VCaP (cell line): ENCODE data around the gene ANKRD11.
A peak's percentile ranks its signal among the peaks of the same experiment; 100 is the strongest.
"Not testable (repeated sequence)": the region's sequence is repeated elsewhere in the genome, so short reads cannot be mapped to it uniquely, and the experiment has no call there.

Experiments
- H3K27ac ChIP-seq: fragments of 450-650 bp; 2 replicates; pipeline ENCODE4 v1.5.1; 2017
- CTCF ChIP-seq: fragments of 450-650 bp; conservative IDR thresholded peaks from 2 replicates; pipeline ENCODE4 v1.5.1; 2017; ENCODE audit warnings: mild to moderate bottlenecking, moderate library complexity

The ANKRD11 gene

GRCh38 chr16:89437991-89438390 is 52.4 kb downstream of the ANKRD11 start:
- no peak overlapping the region for H3K27ac ChIP-seq
- TF ChIP-seq CTCF, result no peak

- no peak for TF ChIP-seq CTCF
- H3K27ac ChIP-seq, result no peak overlapping the region
Observed at GRCh38 chr16:89437251-89437987, 52.9 kb downstream of the ANKRD11 start.

- H3K27ac ChIP-seq, result no peak overlapping the region
- no peak for TF ChIP-seq CTCF
Observed at GRCh38 chr16:89436366-89436765, 54.0 kb downstream of the ANKRD11 start.

- H3K27ac ChIP-seq, result not testable (repeated sequence)
Observed at GRCh38 chr16:89435059-89435458, 55.3 kb downstream of the ANKRD11 start.

GRCh38 chr16:89434490-89434889 is 55.9 kb downstream of the ANKRD11 start:
- no peak overlapping the region for H3K27ac ChIP-seq
- TF ChIP-seq CTCF, result no peak

DNA sequence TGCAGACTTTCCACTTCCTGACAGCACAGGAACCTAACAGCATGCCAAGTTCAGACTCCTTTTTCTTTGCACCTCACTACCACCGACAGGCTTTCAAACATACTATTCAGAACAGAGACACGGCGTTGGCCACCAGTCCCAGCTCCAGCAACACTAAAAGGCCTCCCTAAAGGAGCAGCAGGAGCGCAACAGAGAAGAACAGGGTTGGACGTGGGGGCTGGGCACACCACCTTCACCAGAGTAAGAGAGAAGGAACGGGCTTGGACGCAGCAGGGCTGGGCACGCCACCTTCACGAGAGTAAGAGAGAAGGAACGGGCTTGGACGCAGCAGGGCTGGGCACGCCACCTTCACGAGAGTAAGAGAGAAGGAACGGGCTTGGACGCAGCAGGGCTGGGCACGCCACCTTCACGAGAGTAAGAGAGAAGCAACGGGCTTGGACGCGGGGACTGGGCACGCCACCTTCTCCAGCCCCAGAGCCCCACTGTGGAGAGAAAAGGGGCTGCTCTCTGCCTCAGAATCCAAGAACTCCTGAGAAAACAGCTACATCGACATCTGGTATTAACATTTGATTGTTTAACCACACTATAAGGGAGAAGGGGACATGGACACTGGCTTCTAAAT is 56.9 kb downstream of the ANKRD11 start:
- not testable (repeated sequence) for H3K27ac ChIP-seq

DNA sequence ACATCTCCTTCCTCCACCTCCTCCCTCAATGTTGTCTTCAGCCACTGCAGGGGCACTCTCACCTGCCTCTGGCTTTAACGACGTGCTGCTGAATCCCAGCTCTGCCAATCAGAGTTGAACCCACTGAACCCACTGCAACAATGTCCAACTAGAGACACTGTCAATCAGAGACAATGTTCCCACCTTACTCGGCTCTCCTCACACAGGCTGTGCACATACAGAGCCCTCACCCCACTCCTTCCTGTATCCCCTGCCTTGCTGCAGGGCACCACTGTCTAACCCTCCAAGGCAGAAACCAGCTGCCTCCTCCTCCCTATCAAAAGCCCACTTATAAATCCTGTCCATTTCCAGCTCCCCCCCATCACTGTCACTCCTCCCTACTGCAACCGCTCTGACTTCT is 58.7 kb downstream of the ANKRD11 start:
- H3K27ac ChIP-seq, result no peak overlapping the region; the same call in 1 of the 2 replicates
- TF ChIP-seq CTCF, result no peak

- no peak for TF ChIP-seq CTCF
- H3K27ac ChIP-seq, result peak overlapping the region; percentile 41; the same call in 1 of the 2 replicates
Observed at GRCh38 chr16:89431158-89431584, 59.2 kb downstream of the ANKRD11 start.
